ENCODE measurements around the gene SPRED1. TPM values are rescaled to one million over a fixed set of nuclear protein-coding genes. Genes with fewer than 3 reads are reported as not detected.

Gene SPRED1
- total RNA-seq, 4 donors from 2014 or later = 6.1 to 135 (median 26.6) TPM

- Histone ChIP-seq H3K9me3 (no peaks in the 10 kb centered on the region), H3K27me3 (no peaks in the 10 kb centered on the region), H3K27ac (no peak overlapping the region), H3K36me3 (no peaks in the 10 kb centered on the region), H3K4me1 (no peaks in the 10 kb centered on the region), H3K4me3 (no peak overlapping the region)
- DNase-seq = no peak
- intact Hi-C loops (cut with DNase I; ENCODE audit: low total_unique reads) = no loop called here
- no peak for TF ChIP-seq POLR2A (IDR thresholded peaks at IDR 0.05)
- TF ChIP-seq, protein P1, sequence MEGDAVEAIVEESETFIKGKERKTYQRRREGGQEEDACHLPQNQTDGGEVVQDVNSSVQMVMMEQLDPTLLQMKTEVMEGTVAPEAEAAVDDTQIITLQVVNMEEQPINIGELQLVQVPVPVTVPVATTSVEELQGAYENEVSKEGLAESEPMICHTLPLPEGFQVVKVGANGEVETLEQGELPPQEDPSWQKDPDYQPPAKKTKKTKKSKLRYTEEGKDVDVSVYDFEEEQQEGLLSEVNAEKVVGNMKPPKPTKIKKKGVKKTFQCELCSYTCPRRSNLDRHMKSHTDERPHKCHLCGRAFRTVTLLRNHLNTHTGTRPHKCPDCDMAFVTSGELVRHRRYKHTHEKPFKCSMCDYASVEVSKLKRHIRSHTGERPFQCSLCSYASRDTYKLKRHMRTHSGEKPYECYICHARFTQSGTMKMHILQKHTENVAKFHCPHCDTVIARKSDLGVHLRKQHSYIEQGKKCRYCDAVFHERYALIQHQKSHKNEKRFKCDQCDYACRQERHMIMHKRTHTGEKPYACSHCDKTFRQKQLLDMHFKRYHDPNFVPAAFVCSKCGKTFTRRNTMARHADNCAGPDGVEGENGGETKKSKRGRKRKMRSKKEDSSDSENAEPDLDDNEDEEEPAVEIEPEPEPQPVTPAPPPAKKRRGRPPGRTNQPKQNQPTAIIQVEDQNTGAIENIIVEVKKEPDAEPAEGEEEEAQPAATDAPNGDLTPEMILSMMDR (IDR thresholded peaks at IDR 0.05) = no peak
Measured at GRCh38 chr15:38307861-38308641, 55.4 kb downstream of the SPRED1 start.

DNA sequence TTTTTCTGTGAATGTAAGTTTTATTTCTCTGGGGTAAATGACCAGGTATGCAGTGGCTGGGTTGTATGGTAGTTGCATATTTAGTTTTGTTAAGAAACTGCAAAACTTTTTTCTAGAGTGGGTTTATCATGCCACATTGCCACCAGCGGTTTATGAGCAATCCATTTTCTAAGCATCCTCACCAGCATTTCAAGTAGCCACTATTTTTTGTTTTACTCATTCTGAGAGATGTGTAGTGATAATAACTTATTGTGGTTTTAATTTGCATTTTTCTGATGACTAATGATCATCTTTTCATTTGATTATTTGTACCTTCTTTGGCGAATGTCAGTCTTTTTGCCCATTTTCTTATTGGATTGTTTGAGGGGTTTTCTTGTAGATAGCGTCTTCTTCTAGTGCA, 56.2 kb downstream of the SPRED1 start:
- no peak for DNase-seq
- no peaks in the 10 kb centered on the region for H3K9me3 ChIP-seq
- intact Hi-C loops (cut with DNase I; ENCODE audit: low total_unique reads) = no loop called here
- H3K27ac ChIP-seq = no peak overlapping the region
- H3K4me1 ChIP-seq = no peaks in the 10 kb centered on the region
- H3K36me3 ChIP-seq = no peaks in the 10 kb centered on the region
- H3K27me3 ChIP-seq = no peaks in the 10 kb centered on the region
- TF ChIP-seq, protein P1 (IDR thresholded peaks at IDR 0.05) = no peak
- TF ChIP-seq POLR2A (IDR thresholded peaks at IDR 0.05) = no peak
- H3K4me3 ChIP-seq = no peak overlapping the region

DNA sequence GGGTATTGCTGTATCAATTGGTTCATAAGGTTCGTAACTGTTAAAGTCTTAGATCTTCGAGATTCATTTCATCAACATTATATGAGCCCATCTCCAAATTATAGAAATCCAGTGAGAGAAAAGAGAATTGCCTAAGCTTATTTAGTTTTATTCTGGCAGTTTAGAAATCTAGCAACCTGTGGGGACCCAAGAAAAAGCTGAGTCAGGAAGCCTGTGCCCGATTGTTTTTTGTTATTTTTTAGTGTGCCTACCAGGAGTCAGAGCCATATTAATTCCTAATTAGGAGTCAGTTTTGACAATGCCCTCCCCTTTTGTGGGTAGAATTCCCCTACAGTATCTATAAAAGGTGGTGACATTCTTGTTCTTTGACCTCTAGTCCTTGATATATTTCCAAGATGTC, 59.6 kb downstream of the SPRED1 start:
- no peak for DNase-seq
- H3K27ac ChIP-seq = no peak overlapping the region
- H3K27me3 ChIP-seq = no peaks in the 10 kb centered on the region
- no peaks in the 10 kb centered on the region for H3K36me3 ChIP-seq
- no peak overlapping the region for H3K4me3 ChIP-seq
- no peaks in the 10 kb centered on the region for H3K4me1 ChIP-seq
- intact Hi-C loops (cut with DNase I; ENCODE audit: low total_unique reads) = no loop called here
- H3K9me3 ChIP-seq = no peaks in the 10 kb centered on the region
- no peak for TF ChIP-seq POLR2A (IDR thresholded peaks at IDR 0.05)
- TF ChIP-seq, protein P1 (IDR thresholded peaks at IDR 0.05) = no peak

DNA sequence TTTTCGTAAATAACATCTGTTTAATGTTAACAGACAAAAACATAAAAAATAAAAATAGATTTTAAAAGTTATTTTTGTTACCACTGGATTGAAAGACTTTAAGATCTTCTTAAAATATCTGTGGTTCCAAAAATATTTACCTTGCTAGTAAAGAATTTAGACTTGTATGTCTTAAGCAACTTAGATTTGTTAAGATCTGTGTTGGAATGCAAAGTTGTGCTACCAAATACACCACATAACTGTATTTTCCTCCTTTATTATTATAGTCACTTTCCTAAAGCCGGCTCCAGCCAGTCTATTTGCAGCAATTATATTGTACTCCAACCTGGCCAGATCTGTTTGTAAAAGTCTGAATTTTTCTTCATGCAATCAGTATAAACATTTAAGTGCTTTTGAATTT, 63.7 kb downstream of the SPRED1 start:
- Histone ChIP-seq H3K36me3 (no peaks in the 10 kb centered on the region), H3K9me3 (no peaks in the 10 kb centered on the region), H3K27me3 (no peaks in the 10 kb centered on the region), H3K27ac (no peak overlapping the region), H3K4me3 (no peak overlapping the region), H3K4me1 (no peaks in the 10 kb centered on the region)
- no peak for DNase-seq
- intact Hi-C loops (cut with DNase I; ENCODE audit: low total_unique reads) = no loop called here
- no peak for TF ChIP-seq POLR2A (IDR thresholded peaks at IDR 0.05)
- TF ChIP-seq, protein P1 (IDR thresholded peaks at IDR 0.05) = no peak

DNA sequence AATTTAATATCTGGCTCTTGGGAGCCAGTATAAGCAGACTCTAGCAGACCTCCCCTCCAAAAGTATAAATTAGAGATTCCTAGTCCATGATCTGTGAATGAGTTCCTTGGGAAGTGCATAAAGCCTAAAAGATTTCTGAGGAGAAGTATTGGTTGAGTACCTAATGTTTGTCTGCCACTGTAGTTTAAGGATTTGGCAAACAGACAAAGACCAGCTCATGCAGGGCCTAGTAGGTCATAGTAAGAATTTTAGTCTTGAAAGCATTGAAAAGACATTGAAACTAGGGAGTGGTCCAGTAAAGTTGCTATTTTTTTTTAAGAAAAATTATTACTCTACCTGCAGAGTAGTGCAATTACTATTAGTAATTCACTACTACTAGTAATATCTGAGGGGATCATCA, 67.5 kb downstream of the SPRED1 start:
- H3K9me3 ChIP-seq = no peaks in the 10 kb centered on the region
- intact Hi-C loops (cut with DNase I; ENCODE audit: low total_unique reads) = no loop called here
- H3K27me3 ChIP-seq = no peaks in the 10 kb centered on the region
- no peaks in the 10 kb centered on the region for H3K36me3 ChIP-seq
- no peak for DNase-seq
- no peak for TF ChIP-seq POLR2A (IDR thresholded peaks at IDR 0.05)
- TF ChIP-seq, protein P1 (IDR thresholded peaks at IDR 0.05) = no peak
- no peak overlapping the region for H3K27ac ChIP-seq
- no peak overlapping the region for H3K4me3 ChIP-seq
- no peaks in the 10 kb centered on the region for H3K4me1 ChIP-seq
